ENCODE results near the gene DUSP7.

DNA sequence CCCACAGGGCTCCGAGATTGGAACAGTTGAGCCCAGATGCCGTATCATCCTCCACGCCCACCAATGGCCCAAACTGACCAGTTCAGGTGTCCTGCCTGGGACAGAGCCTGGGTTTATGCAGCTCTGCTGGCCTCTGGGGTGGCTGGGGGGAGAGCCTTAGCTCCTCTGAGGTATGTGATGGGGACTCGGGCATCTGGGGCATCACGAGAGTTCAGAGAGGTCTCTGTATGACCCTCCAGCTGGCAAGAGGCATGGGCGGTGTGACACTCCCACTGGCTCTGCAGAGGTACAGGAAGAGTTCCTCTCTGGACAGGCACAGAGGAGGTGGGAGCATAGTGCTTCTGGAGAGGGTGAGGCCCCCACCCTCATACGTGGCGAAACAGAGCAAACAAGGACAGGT, 26.6 kb upstream of the DUSP7 start:
- TF ChIP-seq GATA3 (IDR thresholded peaks at IDR 0.05; ENCODE audit: low read depth, low read length) (no peak), GATA2 (IDR thresholded peaks at IDR 0.05; ENCODE audit: low read depth, low read length) (no peak)

All from SH-SY5Y (cell line).